ENCODE data around the gene DDX10. TPM values are rescaled to one million over a fixed set of nuclear protein-coding genes. Genes with fewer than 3 reads are reported as not detected.

DDX10 gene
- total and polyA plus RNA-seq, 12 donors: 10.6 to 141 (median 22.6) TPM

- intact Hi-C loops (cut with DNase I): no loop called here
- Histone ChIP-seq H3K4me3 (no peak overlapping the region), H3K27ac (no peak overlapping the region), H3K27me3 (no peaks in the 10 kb centered on the region), H3K9me3 (replicated peaks in 1 of 3) (no peaks in the 10 kb centered on the region), H3K4me1 (replicated peaks in 1 of 2) (no peaks in the 10 kb centered on the region), H3K36me3 (replicated peaks in 1 of 2) (no peaks in the 10 kb centered on the region)
- 71 to 77% (median 75%) methylated on average over 2 of the region's 2 CpGs for WGBS, 4 donors
- TF ChIP-seq, protein P1, sequence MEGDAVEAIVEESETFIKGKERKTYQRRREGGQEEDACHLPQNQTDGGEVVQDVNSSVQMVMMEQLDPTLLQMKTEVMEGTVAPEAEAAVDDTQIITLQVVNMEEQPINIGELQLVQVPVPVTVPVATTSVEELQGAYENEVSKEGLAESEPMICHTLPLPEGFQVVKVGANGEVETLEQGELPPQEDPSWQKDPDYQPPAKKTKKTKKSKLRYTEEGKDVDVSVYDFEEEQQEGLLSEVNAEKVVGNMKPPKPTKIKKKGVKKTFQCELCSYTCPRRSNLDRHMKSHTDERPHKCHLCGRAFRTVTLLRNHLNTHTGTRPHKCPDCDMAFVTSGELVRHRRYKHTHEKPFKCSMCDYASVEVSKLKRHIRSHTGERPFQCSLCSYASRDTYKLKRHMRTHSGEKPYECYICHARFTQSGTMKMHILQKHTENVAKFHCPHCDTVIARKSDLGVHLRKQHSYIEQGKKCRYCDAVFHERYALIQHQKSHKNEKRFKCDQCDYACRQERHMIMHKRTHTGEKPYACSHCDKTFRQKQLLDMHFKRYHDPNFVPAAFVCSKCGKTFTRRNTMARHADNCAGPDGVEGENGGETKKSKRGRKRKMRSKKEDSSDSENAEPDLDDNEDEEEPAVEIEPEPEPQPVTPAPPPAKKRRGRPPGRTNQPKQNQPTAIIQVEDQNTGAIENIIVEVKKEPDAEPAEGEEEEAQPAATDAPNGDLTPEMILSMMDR (IDR thresholded peaks at IDR 0.05): no peak
- no peak for TF ChIP-seq POLR2A (IDR thresholded peaks at IDR 0.05)
- DNase-seq: no peak
These were observed 117.1 kb downstream of the DDX10 start for GRCh38 chr11:108781946-108782345.

DNA sequence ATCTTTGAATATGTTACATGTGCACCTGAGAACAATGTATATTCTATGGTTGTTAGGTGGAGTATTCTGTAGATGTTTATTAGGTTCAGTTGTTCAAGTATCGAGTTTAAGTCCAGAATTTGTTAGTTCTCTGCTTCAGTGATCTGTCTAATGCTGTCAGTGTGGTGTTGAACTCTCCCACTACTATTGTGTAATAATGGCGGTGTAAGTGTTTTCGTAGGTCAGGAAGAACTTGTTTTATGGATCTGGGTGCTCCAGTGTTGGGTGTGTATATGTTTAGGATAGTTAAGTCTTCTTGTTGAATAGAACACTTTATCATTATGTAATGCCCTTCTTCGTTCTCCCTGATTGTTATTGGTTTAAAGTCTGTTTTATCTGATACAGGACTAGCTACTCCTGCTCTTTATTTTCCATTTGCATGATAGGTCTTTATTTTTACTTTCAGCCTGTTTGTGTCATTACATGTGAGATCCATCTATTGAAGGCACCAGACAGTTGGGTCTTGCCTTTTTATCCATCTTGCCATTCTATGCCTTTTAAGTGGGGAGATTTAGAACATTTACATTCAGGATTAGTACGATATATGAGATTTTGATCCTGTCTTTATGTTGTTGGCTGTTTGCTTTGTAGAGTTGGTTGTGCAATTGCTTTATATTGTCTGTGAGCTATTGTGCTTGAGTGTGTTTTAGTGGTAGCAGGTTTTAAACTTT lies 121.6 kb downstream of the DDX10 start:
- DNase-seq: no peak
- Histone ChIP-seq H3K4me1 (replicated peaks in 1 of 2) (no peaks in the 10 kb centered on the region), H3K9me3 (replicated peaks in 1 of 3) (no peaks in the 10 kb centered on the region), H3K27me3 (no peaks in the 10 kb centered on the region), H3K4me3 (no peak overlapping the region), H3K27ac (no peak overlapping the region), H3K36me3 (replicated peaks in 1 of 2) (no peaks in the 10 kb centered on the region)
- WGBS, 4 donors: 89 to 94% (median 90%) methylated on average over 5 of the region's 5 CpGs
- intact Hi-C loops (cut with DNase I): no loop called here
- TF ChIP-seq POLR2A (IDR thresholded peaks at IDR 0.05): no peak

GRCh38 chr11:108787105-108787504 lies 122.2 kb downstream of the DDX10 start:
- H3K36me3 ChIP-seq (replicated peaks in 1 of 2): no peaks in the 10 kb centered on the region
- TF ChIP-seq, protein P1 (IDR thresholded peaks at IDR 0.05): no peak
- no peak for TF ChIP-seq POLR2A (IDR thresholded peaks at IDR 0.05)
- H3K9me3 ChIP-seq (replicated peaks in 1 of 3): no peaks in the 10 kb centered on the region
- DNase-seq: no peak
- H3K4me1 ChIP-seq (replicated peaks in 1 of 2): no peaks in the 10 kb centered on the region
- 94 to 99% (median 98%) methylated on average over 6 of the region's 6 CpGs for WGBS, 4 donors
- H3K27ac ChIP-seq: no peak overlapping the region
- intact Hi-C loops (cut with DNase I): no loop called here
- H3K4me3 ChIP-seq: no peak overlapping the region
- H3K27me3 ChIP-seq: no peaks in the 10 kb centered on the region

- Histone ChIP-seq H3K4me3 (no peak overlapping the region), H3K27ac (no peak overlapping the region), H3K9me3 (replicated peaks in 1 of 3) (no peaks in the 10 kb centered on the region), H3K36me3 (replicated peaks in 1 of 2) (no peaks in the 10 kb centered on the region), H3K4me1 (replicated peaks in 1 of 2) (no peaks in the 10 kb centered on the region), H3K27me3 (no peaks in the 10 kb centered on the region)
- intact Hi-C loops (cut with DNase I): no loop called here
- WGBS, 4 donors: 82 to 92% (median 90%) methylated on average over 5 of the region's 5 CpGs
- no peak for TF ChIP-seq POLR2A (IDR thresholded peaks at IDR 0.05)
- TF ChIP-seq, protein P1 (IDR thresholded peaks at IDR 0.05): peak; percentile 8 to 48 (median 40)
- DNase-seq: peak in 6 of 7 donors; percentile 11 to 57 (median 26)
These were observed 123.8 kb downstream of the DDX10 start for GRCh38 chr11:108788565-108789199.

All from adrenal gland (tissue), 12 donors.